HepG2 (cell line): ENCODE measurements around the gene KCNK5. TPM values are rescaled to one million over a fixed set of nuclear protein-coding genes. Genes with fewer than 3 reads are reported as not detected.

Experiments used
- ATAC-seq: fragments of 200-7000 bp; cut with Tn5 transposase; 3 replicates; pipeline ENCODE4 v1.9.1; 2020; ENCODE audit warnings: mild to moderate bottlenecking, moderate library complexity
- BruUV-seq: library from RNA; stranded (reverse); fragments of 400-500 nt; replicated peaks from 2 replicates; lab custom pipeline; 2021; lab: Mats Ljungman, UMichigan
- CTCF ChIA-PET: fragments of 300-600 bp; formaldehyde crosslinking; extraction: SDS; loops from one replicate; lab custom pipeline; 2021; ENCODE audit warnings: low total read pairs, inconsistent platforms, low intra/inter-chr PET ratio; lab: Yijun Ruan, JAX
- POLR2A ChIA-PET: fragments of 350-600 bp; sonication (Branson Sonifier 250); formaldehyde crosslinking; loops from one replicate; lab custom pipeline; 2020; ENCODE audit warnings: antibody characterized with exemption, inconsistent platforms; lab: Yijun Ruan, JAX
- DNase-seq: peaks from one replicate; pipeline ENCODE4 v3.0.0-alpha.2; 2015; ENCODE audit warnings: low spot score
- FAIRE-seq: peaks from 3 replicates; lab custom pipeline; 2011; peaks lifted over from hg19 to GRCh38; lab: Jason Lieb, UNC
- H2AFZ ChIP-seq: one replicate; pipeline ENCODE4 v1.6.1; 2011; ENCODE audit warnings: low read length, inconsistent platforms
- H3K27ac ChIP-seq: fragments of 300-600 bp; 3 replicates; pipeline ENCODE4 v1.8.0; 2011; ENCODE audit warnings: mixed run types, mild to moderate bottlenecking, mixed read lengths, low read length, inconsistent platforms; ENCODE audit not compliant: insufficient read depth; ENCODE audit errors: extremely low read length
- H3K27me3 ChIP-seq, 2 experiments: fragments of 200-600 bp in 1 of 2; 2 replicates in 1 of 2; 3 replicates in 1 of 2; pipeline versions ENCODE4 v1.6.0 to v1.8.0; 2011; ENCODE audit warnings: low read length in 2 of 2, mild to moderate bottlenecking in 2 of 2, moderate library complexity in 2 of 2, inconsistent platforms in 1 of 2; ENCODE audit not compliant: insufficient read depth in 2 of 2, control insufficient read depth in 1 of 2
- H3K36me3 ChIP-seq, 2 experiments: fragments of 200-600 bp in 1 of 2; replicated peaks in 1 of 2; 2 replicates in 1 of 2; 3 replicates in 1 of 2; pipeline versions ENCODE4 v1.5.1 to v1.8.0; 2011; ENCODE audit warnings: low read length in 2 of 2, inconsistent platforms in 1 of 2; ENCODE audit not compliant: insufficient read depth in 2 of 2, control insufficient read depth in 1 of 2
- H3K4me1 ChIP-seq: 2 replicates; pipeline ENCODE4 v1.5.1; 2012; ENCODE audit warnings: low read length, inconsistent platforms; ENCODE audit not compliant: insufficient read depth
- H3K4me2 ChIP-seq: 2 replicates; pipeline ENCODE4 v1.6.0; 2011; ENCODE audit warnings: low read depth, low read length, inconsistent platforms
- H3K4me3 ChIP-seq, 3 experiments: fragments of 200-600 bp in 1 of 3; sonication (generic), shearing (Covaris generic) in 1 of 3; replicated peaks in 1 of 3; 2 replicates each; pipeline ENCODE4 v1.5.1; 2011 to 2016; ENCODE audit warnings: low read length in 3 of 3, inconsistent platforms in 2 of 3, low read depth in 2 of 3, mild to moderate bottlenecking in 2 of 3, control low read depth in 1 of 3, mixed read lengths in 1 of 3; ENCODE audit not compliant: insufficient read depth in 1 of 3
- H3K79me2 ChIP-seq: one replicate; pipeline ENCODE4 v1.6.1; 2011; ENCODE audit warnings: low read length, inconsistent platforms; ENCODE audit not compliant: insufficient read depth
- H3K9ac ChIP-seq: 2 replicates; pipeline ENCODE4 v1.6.0; 2011; ENCODE audit warnings: mild to moderate bottlenecking, low read depth, low read length, inconsistent platforms; ENCODE audit not compliant: insufficient read depth
- H3K9me3 ChIP-seq: 2 replicates; pipeline ENCODE4 v1.5.1; 2012; ENCODE audit warnings: mild to moderate bottlenecking, low read length
- H4K20me1 ChIP-seq: 2 replicates; pipeline ENCODE4 v1.6.0; 2011; ENCODE audit warnings: inconsistent platforms, mild to moderate bottlenecking, low read length, moderate library complexity; ENCODE audit not compliant: insufficient read depth
- CC2D1A ChIP-seq: sonication (generic); formaldehyde crosslinking; IDR thresholded peaks from 2 replicates; pipeline ENCODE4 v1.8.1; 2023; ENCODE audit warnings: mild to moderate bottlenecking, missing genetic modification reagents
- ETV5 ChIP-seq: IDR thresholded peaks from 2 replicates; pipeline ENCODE4 v1.6.1; 2018; ENCODE audit warnings: missing biosample characterization, missing genetic modification reagents, inconsistent platforms, borderline replicate concordance
- EZH2 ChIP-seq: conservative IDR thresholded peaks from 2 replicates; pipeline ENCODE4 v1.6.1; 2012; ENCODE audit warnings: mild to moderate bottlenecking, low read depth, low read length, moderate library complexity
- NCOA5 ChIP-seq: sonication (generic); formaldehyde crosslinking; IDR thresholded peaks from 2 replicates; pipeline ENCODE4 v1.4.0; 2020; ENCODE audit warnings: missing genetic modification reagents
- NFE2L1 ChIP-seq: sonication (generic); formaldehyde crosslinking; IDR thresholded peaks from 2 replicates; pipeline ENCODE4 v1.4.0; 2020; ENCODE audit warnings: missing genetic modification reagents, mild to moderate bottlenecking, borderline replicate concordance
- POLR2AphosphoS5 ChIP-seq: IDR thresholded peaks from 2 replicates; pipeline ENCODE4 v1.6.1; 2012; ENCODE audit warnings: low read depth, low read length
- ZNF143 ChIP-seq: sonication (generic); formaldehyde crosslinking; IDR thresholded peaks from 2 replicates; pipeline ENCODE4 v1.4.0; 2020; ENCODE audit warnings: missing genetic modification reagents
- ZNF501 ChIP-seq: sonication (generic); formaldehyde crosslinking; IDR thresholded peaks from 2 replicates; pipeline ENCODE4 v1.5.1; 2020; ENCODE audit warnings: mild to moderate bottlenecking, moderate library complexity, missing genetic modification reagents
- ZNF569 ChIP-seq: sonication (generic); formaldehyde crosslinking; IDR thresholded peaks from 2 replicates; pipeline ENCODE4 v1.5.0; 2020; ENCODE audit warnings: mild to moderate bottlenecking, missing genetic modification reagents, moderate library complexity, borderline replicate concordance
- ZNF570 ChIP-seq: sonication (generic); formaldehyde crosslinking; IDR thresholded peaks from 2 replicates; pipeline ENCODE4 v1.4.0; 2020; ENCODE audit warnings: mild to moderate bottlenecking, missing genetic modification reagents, borderline replicate concordance
- ZNF850 ChIP-seq: sonication (generic); formaldehyde crosslinking; conservative IDR thresholded peaks from 2 replicates; pipeline ENCODE4 v1.9.0; 2021; ENCODE audit warnings: mild to moderate bottlenecking, missing genetic modification reagents
- WGBS: methylation state at CpG from one replicate; pipeline ENCODE4 v1.1.6; 2017; ENCODE audit warnings: low lambda C conversion rate; 5-methylcytosine and 5-hydroxymethylcytosine counted together
- in situ Hi-C: cut with HindIII; loops from 2 replicates; pipeline ENCODE4 v1.10.0; 2017; ENCODE audit warnings: low pct_unique_long_range_greater_than_20kb; ENCODE audit not compliant: extremely low pct_ligation_motif_present
- intact Hi-C: fragments of 100-400 bp; cut with micrococcal nuclease; formaldehyde crosslinking; loops from one replicate; pipeline ENCODE4 v1.10.0; 2022; ENCODE audit not compliant: unreplicated experiment
- polyA plus RNA-seq, 8 experiments: library from polyadenylated mRNA; depleted of rRNA in 3 of 8; stranded (reverse) in 7 of 8; unstranded in 1 of 8; fragments of >200 nt; fragmentation: Illumina TruSeq in 4 of 8; extraction: Trizol in 4 of 8; gene quantifications; 2 replicates each; pipeline versions ENCODE4 v1.2.1 to v1.2.3, GENCODE V29; 2011 to 2016; ENCODE audit warnings: low read depth in 4 of 8, missing spikeins in 1 of 8, mixed read lengths in 1 of 8; ENCODE audit not compliant: insufficient read depth in 1 of 8
- total RNA-seq, 5 experiments: library from RNA; depleted of rRNA; stranded (reverse); fragments of >200 nt; fragmentation: Illumina TruSeq; extraction: Trizol; gene quantifications; 2 replicates each; pipeline ENCODE4 v1.2.3, GENCODE V29; 2016; ENCODE audit warnings: low read depth in 1 of 5
- TF ChIP-seq, protein P1 (sequence below): fragments of 450-650 bp; IDR thresholded peaks from 2 replicates; pipeline ENCODE4 v1.6.1; 2017; ENCODE audit warnings: mild to moderate bottlenecking
- TF ChIP-seq, protein P2 (sequence below): sonication (generic); formaldehyde crosslinking; IDR thresholded peaks from 2 replicates; pipeline ENCODE4 v1.8.0; 2022; ENCODE audit warnings: missing genetic modification reagents, low read depth, mild to moderate bottlenecking, borderline replicate concordance
- TF ChIP-seq, protein P3 (sequence below): sonication (generic); formaldehyde crosslinking; IDR thresholded peaks from 2 replicates; pipeline ENCODE4 v1.4.0; 2020; ENCODE audit warnings: missing genetic modification reagents

Gene KCNK5
- total and polyA plus RNA-seq, 2 of the 13 experiments (the other 11 are each of a cell fraction or from before 2014, with no cell fraction given): 0.04 TPM; not detected in 1

- no peaks in the 10 kb centered on the region for H3K9me3 ChIP-seq
- 22% methylated on average over 3 of the region's 3 CpGs for WGBS
- no peaks in the 10 kb centered on the region for H3K79me2 ChIP-seq
- no peak for ATAC-seq
- H3K27me3 ChIP-seq: no peaks in the 10 kb centered on the region
- H3K27ac ChIP-seq: no peak overlapping the region
- H3K4me3 ChIP-seq: no peak overlapping the region
- no peak overlapping the region for H2AFZ ChIP-seq
- TF ChIP-seq ZNF501 (CRISPR knock-in tag): no peak
- no peak for TF ChIP-seq ZNF143 (CRISPR knock-in tag)
- TF ChIP-seq, protein P1, sequence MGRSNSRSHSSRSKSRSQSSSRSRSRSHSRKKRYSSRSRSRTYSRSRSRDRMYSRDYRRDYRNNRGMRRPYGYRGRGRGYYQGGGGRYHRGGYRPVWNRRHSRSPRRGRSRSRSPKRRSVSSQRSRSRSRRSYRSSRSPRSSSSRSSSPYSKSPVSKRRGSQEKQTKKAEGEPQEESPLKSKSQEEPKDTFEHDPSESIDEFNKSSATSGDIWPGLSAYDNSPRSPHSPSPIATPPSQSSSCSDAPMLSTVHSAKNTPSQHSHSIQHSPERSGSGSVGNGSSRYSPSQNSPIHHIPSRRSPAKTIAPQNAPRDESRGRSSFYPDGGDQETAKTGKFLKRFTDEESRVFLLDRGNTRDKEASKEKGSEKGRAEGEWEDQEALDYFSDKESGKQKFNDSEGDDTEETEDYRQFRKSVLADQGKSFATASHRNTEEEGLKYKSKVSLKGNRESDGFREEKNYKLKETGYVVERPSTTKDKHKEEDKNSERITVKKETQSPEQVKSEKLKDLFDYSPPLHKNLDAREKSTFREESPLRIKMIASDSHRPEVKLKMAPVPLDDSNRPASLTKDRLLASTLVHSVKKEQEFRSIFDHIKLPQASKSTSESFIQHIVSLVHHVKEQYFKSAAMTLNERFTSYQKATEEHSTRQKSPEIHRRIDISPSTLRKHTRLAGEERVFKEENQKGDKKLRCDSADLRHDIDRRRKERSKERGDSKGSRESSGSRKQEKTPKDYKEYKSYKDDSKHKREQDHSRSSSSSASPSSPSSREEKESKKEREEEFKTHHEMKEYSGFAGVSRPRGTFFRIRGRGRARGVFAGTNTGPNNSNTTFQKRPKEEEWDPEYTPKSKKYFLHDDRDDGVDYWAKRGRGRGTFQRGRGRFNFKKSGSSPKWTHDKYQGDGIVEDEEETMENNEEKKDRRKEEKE: no peak
- no peak for TF ChIP-seq POLR2AphosphoS5
- no peak for TF ChIP-seq NFE2L1 (CRISPR knock-in tag)
- TF ChIP-seq NCOA5 (CRISPR knock-in tag): no peak
- no peak for TF ChIP-seq CC2D1A (CRISPR knock-in tag)
- TF ChIP-seq ZNF570 (CRISPR knock-in tag): no peak
- TF ChIP-seq, protein P2, sequence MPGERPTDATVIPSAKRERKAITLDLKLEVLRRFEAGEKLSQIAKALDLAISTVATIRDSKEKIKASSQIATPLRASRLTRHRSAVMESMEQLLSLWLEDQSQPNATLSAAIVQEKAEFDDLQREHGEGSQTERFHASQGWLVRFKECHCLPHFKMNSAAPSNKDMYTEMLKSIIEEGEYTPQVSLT: no peak
- no peak for TF ChIP-seq ZNF569 (CRISPR knock-in tag)
- no peak for TF ChIP-seq ZNF850 (CRISPR knock-in tag)
- TF ChIP-seq, protein P3, sequence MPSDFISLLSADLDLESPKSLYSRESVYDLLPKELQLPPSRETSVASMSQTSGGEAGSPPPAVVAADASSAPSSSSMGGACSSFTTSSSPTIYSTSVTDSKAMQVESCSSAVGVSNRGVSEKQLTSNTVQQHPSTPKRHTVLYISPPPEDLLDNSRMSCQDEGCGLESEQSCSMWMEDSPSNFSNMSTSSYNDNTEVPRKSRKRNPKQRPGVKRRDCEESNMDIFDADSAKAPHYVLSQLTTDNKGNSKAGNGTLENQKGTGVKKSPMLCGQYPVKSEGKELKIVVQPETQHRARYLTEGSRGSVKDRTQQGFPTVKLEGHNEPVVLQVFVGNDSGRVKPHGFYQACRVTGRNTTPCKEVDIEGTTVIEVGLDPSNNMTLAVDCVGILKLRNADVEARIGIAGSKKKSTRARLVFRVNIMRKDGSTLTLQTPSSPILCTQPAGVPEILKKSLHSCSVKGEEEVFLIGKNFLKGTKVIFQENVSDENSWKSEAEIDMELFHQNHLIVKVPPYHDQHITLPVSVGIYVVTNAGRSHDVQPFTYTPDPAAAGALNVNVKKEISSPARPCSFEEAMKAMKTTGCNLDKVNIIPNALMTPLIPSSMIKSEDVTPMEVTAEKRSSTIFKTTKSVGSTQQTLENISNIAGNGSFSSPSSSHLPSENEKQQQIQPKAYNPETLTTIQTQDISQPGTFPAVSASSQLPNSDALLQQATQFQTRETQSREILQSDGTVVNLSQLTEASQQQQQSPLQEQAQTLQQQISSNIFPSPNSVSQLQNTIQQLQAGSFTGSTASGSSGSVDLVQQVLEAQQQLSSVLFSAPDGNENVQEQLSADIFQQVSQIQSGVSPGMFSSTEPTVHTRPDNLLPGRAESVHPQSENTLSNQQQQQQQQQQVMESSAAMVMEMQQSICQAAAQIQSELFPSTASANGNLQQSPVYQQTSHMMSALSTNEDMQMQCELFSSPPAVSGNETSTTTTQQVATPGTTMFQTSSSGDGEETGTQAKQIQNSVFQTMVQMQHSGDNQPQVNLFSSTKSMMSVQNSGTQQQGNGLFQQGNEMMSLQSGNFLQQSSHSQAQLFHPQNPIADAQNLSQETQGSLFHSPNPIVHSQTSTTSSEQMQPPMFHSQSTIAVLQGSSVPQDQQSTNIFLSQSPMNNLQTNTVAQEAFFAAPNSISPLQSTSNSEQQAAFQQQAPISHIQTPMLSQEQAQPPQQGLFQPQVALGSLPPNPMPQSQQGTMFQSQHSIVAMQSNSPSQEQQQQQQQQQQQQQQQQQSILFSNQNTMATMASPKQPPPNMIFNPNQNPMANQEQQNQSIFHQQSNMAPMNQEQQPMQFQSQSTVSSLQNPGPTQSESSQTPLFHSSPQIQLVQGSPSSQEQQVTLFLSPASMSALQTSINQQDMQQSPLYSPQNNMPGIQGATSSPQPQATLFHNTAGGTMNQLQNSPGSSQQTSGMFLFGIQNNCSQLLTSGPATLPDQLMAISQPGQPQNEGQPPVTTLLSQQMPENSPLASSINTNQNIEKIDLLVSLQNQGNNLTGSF (CRISPR knock-in tag): no peak
- no peak for TF ChIP-seq EZH2
- no peak for TF ChIP-seq ETV5 (CRISPR knock-in tag)
- CTCF ChIA-PET: no interaction called here
- intact Hi-C loops (no loop called here), in situ Hi-C loops (no loop called here)
- BruUV-seq: no TSS peak
- peaks cover 9% of the 10 kb centered on the region for H3K4me1 ChIP-seq
- H3K9ac ChIP-seq: no peak overlapping the region
- H3K36me3 ChIP-seq: no peaks in the 10 kb centered on the region
- POLR2A ChIA-PET: no interaction called here
- no peaks in the 10 kb centered on the region for H4K20me1 ChIP-seq
- no peak for FAIRE-seq
- no peak for DNase-seq
- H3K4me2 ChIP-seq: no peak overlapping the region
These were observed 8.2 kb downstream of the KCNK5 start for GRCh38 chr6:39221115-39221514.
